Measurements from ENCODE around the gene TSHZ3.

The TSHZ3 gene

GRCh38 chr19:31285744-31286143 is 63.5 kb downstream of the TSHZ3 start:
- DNase-seq = no peak

DNA sequence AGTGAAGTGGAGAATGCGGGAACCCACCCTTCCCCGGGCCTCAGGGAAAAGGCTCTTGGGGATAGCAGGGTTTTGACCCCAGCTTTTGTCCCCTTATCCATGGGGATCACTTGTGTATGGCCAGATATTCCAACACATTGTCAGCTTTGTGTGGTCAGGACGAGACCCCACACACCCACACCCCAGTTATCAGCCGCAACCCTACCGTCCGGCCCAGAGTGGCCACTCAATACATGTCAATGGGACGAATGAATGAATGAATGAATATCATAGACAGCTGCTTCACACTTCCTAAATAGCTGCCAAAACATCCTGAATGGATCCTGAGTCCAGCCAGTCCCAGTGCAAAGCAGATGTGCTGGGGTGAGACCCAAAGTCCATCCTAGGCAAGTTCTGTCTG is 64.6 kb downstream of the TSHZ3 start:
- no peak for DNase-seq

DNA sequence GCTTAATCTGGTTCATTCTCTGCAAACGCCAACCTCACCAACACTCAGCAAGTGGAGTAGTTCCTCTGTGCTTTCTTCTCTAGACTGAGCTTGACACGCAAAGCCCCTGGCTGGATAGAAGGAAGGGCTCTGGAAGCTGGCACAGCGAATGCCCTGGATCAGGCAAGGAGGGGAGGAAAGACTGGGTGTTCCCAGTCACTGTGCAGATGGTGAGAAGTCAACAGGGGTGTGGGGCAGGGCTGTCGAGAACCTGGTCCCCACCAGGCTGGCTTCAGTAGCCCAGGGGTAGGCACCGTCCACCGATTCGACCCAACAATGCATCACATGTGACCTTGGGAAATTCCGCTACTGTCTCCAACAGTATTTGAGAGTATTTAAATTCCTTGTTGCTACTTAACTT is 65.5 kb downstream of the TSHZ3 start:
- no peak for DNase-seq

- DNase-seq = no peak
Measured at GRCh38 chr19:31282346-31282745, 66.9 kb downstream of the TSHZ3 start.

GRCh38 chr19:31280287-31281006 is 68.8 kb downstream of the TSHZ3 start:
- no peak for DNase-seq

DNA sequence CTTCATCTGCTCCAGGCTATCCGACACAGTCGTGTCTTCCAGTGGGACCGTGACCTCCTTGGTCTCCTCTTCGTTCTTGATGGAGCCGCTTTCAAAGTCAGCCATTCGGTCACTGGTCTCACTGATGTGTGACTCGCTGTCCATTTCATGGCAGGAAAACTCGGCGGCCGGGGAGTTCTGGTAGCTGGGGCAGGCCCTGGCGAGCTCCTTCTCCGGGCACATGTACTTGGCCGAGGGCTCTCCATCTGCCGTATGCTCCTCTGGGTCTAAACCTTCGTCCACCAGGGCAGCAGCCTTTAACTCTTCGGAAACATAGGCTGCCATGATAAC is 69.8 kb downstream of the TSHZ3 start:
- no peak for DNase-seq

DNA sequence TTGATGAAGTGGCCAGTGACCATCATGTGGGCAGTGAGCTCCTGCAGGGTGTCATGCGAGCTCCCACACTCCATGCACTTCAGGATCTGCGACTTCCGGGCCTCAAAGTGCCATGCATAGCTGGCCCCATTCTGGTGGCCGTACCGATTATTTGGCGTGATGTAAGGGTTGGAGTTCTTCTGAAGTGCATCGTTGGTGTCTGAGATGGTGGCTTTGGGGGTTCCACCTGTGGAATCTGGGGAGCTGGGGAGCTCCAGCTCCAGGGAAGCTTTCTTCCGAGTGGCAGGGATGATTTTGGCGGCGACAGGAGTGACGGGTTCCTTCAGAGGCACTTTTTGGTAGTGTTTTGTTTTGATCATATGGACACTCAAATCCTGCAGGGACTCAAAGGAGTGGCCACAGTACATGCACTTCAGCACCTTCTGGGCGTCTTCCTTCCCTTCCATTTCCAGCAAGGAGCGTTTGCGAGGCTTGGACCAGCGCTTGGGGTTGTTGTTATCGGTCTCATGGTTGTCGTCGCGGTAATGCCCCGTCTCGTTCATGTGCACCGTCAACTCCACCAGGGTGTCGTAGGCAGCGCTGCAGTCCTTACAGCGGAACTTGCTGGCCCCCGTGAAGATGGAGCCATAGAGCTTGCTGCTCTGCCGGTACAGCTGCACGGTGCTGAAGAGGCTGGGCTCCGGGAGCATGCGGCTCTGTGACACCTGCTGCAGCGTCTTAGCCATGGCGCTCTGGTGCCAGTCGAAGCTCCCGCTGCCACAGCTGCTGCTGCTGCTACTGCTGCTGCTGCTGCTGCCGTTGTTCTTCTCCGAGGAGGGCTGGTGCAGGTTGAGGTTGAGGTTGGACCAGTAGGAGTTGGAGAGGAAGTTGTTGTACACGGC is 70.4 kb downstream of the TSHZ3 start:
- no peak for DNase-seq

DNA sequence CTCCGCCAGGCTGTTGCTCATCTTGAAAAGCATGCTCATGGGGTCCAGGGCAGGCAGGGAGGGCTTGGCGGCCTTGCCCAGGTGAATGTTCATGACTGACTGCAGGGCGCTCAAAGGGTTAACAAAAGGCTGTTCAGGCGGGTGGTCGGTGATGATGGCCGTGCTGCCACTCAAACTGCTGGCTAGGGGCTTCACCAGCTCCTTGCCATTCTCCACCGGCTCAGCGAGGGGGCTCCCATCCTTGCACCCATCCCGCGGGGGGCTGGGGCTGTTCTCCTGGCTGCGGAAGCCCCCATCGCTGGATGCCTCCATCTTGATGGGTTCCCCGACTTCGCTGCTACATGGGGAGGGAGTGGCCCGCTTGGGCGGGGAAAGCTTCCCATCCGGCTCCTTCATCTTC is 71.7 kb downstream of the TSHZ3 start:
- no peak for DNase-seq

DNA sequence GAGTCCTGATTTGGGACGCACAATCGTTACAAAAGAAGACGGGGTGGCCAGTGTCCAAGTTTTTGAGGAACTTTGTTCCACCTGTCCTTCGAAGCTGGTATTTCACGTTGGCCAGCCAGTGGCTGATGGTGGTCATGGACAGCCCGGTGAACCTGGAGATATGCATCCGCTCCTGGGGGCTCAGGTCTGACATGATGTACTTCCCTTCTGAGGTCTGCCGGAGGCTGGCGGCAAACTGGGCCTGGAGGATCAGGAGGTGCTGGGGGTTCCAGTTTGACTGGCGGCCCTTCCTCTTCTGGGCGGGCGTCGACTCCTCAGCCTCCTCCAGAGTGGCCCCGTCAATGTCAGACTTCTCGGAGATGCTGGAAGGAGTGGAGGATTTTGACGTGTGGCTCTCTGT is 72.4 kb downstream of the TSHZ3 start:
- no peak for DNase-seq

DNA sequence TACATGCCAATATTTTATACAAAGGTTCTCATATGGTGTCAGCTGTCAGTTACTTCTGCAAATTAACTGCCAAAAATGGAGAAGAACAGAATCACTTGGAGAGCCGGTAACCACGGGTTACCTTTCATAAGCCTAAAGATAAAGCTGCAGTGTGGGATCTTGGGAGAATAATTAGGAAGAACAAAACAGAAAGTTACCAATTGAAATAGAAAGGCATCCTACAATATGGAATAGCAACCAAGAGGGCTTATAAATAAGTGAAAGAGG is 74.2 kb downstream of the TSHZ3 start:
- no peak for DNase-seq

DNA sequence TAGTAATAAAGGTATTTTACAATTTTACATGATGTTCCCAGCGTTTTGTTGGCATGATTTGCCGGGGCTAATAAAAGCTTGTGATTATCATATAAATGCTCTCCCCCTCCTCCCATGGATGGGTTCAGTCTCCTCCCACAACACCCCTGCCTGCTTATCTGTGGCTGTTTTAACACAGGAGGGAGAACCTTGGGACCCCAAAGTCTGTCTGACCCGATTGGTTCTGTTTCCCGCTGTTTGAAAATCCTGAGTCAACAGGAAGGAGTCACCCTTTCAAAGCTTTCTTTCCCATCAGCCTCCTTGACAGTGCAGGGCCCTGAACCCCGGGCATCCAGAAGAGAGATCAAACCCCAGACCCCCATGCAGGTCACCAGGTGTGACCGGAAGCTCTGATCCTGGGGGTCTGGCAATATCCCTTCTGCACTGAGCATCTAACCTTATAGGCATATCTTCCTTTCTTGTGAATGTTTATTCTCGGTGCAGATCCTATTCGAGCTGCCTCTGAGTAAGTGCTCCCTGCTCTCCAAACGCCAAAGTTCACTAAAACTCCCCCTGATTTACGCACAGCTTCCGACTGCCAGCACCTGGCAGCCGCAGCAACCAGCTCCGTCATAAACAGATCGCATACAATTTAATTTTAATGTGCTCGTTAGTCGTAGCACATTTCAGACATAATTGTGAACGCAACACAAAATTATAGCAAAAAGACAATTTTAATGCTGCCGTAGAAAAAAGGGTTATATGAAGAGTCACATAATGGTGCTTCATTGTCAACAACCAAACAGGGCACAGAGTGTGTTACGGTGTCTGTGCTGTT is 74.8 kb downstream of the TSHZ3 start:
- DNase-seq = no peak

GRCh38 chr19:31272583-31273106 is 76.6 kb downstream of the TSHZ3 start:
- no peak for DNase-seq

DNA sequence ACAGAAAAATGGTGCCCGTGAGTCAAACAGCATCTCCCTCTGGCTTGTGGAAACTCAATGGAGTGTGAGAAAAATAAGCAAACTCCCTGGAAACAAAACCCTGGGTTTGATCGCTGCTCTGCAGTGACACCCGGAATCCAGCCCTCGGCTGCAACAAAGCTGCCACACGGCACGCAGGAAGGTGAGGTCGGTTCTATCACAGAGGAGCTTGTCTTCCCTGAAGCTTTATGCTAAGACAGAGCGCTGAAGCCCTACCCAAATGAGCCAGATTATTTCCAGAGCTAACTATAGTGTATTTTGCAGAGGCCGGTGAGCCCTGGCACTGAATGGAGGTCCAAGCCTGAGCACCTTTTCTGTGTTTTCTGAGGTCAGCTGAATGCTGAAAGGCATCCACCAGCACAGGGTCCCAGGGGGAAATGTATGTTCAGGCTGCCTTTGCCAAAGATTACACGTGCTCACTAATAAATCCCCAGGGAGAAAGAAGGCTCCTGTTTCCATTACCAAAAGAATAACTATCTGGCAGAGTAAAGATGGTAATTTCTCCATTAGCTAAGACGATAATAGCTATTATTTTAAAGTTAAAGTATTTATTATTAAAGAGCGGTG is 77.8 kb downstream of the TSHZ3 start:
- DNase-seq = no peak

DNA sequence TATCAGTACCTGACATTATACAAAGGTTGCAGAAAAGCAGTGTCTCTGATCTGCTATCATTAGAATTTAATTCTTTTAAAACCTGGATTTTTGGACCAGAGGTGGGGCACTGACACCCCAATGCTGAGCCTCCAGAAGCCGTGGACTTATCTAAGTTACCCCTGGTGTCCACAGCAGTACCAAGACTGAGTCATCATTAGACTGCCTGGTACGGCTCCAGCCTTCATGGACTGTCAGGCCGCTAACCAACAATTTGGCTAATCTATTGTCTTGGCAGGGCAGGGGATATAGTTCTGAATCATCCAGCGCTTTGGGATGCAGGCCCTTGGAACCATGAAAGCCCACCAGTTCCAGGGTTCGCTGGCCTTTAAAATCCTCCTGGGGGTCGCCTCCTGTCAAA is 78.3 kb downstream of the TSHZ3 start:
- no peak for DNase-seq

GRCh38 chr19:31269425-31270127 is 79.7 kb downstream of the TSHZ3 start:
- DNase-seq = no peak

DNA sequence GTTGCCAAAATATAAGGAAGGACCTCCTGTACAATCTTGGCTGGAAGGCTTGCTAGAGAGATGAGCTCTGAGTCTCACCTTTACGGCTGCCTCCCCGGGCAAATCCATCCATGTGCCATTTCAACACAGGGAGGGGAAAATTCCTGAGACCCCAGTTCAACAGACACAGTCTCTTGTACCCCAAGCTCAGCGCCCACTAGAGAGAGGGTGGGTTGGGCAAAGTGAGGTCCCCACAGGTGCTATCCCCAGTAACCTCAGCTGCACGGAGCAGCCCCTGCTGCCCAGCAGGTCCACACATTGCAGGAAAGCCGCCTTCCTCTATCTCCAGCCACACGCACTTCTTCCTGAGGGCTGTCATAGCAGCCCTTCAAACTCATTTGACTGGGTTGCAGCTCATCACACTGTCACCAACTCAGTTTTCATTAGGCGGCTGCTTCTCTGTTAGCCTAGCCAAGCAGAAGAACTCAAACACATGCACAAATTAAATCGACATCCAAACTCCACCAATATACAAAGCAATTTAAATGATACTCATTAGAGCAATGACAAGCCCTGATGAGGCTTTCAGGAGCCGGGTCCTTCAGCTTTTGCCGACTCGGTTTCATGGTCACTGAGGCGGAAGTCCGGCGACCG is 80.4 kb downstream of the TSHZ3 start:
- DNase-seq = no peak

DNA sequence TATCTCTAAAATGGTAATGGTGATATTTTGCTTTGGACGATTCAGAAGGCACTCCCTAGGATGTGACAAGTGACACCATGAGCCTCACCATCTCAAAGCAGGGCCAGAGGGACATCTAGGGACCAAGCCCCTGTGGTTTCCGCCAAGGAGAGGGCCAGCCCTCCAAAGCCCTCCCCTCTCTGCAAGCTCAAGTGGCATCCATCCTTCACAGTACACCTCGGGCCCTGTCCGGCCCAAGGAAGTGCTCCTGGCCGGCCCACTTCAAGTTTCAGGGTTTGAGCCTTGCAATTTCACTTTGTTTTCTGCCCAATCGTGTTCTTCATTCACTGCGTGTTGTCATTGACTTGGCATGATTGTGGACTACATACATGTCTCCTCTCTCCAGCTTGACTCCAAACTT is 82.5 kb downstream of the TSHZ3 start:
- no peak for DNase-seq

- DNase-seq = no peak
Measured at GRCh38 chr19:31266196-31266595, 83.0 kb downstream of the TSHZ3 start.

DNA sequence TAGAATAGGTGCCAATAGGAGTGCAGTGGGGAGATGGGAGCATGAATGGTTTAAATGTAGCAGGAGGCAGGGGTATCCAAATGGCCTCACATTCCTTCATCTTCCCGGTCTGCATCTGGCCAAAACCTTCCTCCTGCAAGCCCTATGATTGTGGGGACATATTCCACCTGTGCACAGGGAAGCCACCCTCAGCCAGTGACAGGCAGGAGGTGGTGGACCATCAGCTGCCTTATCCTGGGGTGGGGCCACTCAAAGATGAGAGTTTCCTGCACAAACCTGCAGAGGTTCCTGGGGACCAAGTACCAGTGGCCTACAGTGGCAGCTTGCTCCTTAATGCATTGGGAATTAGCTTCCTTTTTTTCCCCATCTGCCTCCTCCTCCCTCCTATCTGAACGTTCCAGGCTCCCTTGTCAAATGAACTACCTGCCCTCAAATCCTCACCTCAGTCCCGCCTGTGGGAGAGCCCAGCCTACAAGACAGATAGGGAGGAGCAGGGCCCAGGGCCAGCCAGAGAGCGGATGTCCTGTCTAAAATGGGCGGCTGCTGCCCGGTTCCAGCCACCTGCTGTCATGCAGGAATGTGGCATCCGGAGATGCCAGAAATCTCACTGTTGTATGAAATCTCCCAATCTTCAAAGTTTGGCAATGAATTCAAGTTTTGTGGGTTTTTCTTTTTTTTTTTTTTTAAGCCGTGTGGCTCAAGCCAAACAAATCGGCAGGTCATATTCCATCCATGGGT is 85.0 kb downstream of the TSHZ3 start:
- DNase-seq = no peak

DNA sequence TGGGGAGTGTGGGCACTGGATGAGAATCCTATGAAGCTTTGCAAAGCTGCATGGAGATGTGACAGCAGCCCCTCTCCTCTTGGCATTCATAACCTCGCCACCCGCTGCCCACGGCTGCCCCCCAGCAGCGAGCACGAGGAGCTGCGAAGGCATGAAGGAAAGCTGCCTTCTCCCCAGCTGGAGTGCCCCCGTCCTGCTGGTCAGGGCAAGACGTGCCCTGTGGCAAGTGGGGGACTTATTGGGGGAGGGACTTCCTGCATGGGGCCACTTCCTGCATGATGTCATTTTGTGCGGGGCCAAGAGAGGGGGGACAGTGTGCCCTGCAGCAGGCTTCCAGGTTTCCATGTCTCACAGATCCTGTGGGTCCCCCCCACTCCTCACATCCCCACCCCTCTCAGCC is 85.9 kb downstream of the TSHZ3 start:
- DNase-seq = no peak

DNA sequence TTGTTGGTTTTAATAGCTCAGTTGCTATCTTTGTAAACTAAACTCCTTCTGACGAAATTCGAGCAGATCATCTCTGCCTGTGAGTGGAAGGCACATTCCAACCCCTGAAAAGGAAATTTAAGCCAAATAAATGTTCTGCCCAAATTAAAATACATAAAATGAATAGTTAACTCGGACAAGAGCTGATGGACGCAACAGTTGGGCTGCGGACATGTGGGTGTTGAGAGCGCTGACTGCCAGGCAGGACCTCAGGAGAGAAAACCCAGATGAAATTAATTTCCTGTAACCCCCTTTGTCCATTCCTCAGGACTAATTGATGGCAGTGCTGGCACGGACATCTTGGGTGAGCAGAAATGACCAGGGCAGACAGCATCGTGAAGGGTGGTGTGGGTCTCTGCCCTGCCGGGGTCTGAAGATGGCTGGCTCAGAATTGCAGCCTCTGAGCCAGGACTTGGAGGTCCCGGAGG is 86.5 kb downstream of the TSHZ3 start:
- no peak for DNase-seq
